Muscle of back (tissue), 13 donors: ENCODE measurements around the gene COTL1. TPM values are rescaled to one million over a fixed set of nuclear protein-coding genes. Genes with fewer than 3 reads are reported as not detected.

ENCODE experiments used
- DNase-seq, 3 donors: peaks; one replicate each; pipeline versions ENCODE4 v3.0.0 to v3.0.0-alpha.2; 2013
- long read RNA-seq, 9 donors: transcript quantifications; one replicate each; lab custom pipeline, GENCODE V29; 2026
- polyA plus RNA-seq, 10 donors: library from polyadenylated mRNA; unstranded; fragments of 120-200 nt; gene quantifications; one replicate each; pipeline ENCODE4 v1.2.1, GENCODE V29; 2013; ENCODE audit not compliant: insufficient read length in 10 of 10

The COTL1 gene, protein sequence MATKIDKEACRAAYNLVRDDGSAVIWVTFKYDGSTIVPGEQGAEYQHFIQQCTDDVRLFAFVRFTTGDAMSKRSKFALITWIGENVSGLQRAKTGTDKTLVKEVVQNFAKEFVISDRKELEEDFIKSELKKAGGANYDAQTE
- polyA plus RNA-seq, result 10 to 100 TPM; 23.0 to 43.3 (median 28.5) TPM
- long read RNA-seq, donor 1, transcript COTL1-201 (4 exons, 1,843 nt), result major isoform, 16 of 16 reads
- long read RNA-seq, donor 1, partial matches to known transcripts, result 0 of 16 reads
- long read RNA-seq, donor 1, other reads (novel, unspliced or antisense), result 0 of 16 reads
- long read RNA-seq, donor 2, transcript COTL1-201 (4 exons, 1,843 nt), result major isoform, 8 of 8 reads
- long read RNA-seq, donor 2, partial matches to known transcripts, result 0 of 8 reads
- long read RNA-seq, donor 2, other reads (novel, unspliced or antisense), result 0 of 8 reads
- long read RNA-seq, donor 3, result 0 reads
- long read RNA-seq, donor 4, transcript COTL1-201 (4 exons, 1,843 nt), result major isoform, 14 of 15 reads
- long read RNA-seq, donor 4, partial matches to known transcripts, result 0 of 15 reads
- long read RNA-seq, donor 4, other reads (novel, unspliced or antisense), result 0 of 15 reads
- long read RNA-seq, donor 5, transcript COTL1-201 (4 exons, 1,843 nt), result major isoform, 25 of 28 reads
- long read RNA-seq, donor 5, partial matches to known transcripts, result 0 of 28 reads
- long read RNA-seq, donor 5, other reads (novel, unspliced or antisense), result 0 of 28 reads
- long read RNA-seq, donor 6, transcript COTL1-201 (4 exons, 1,843 nt), result major isoform, 22 of 22 reads
- long read RNA-seq, donor 6, partial matches to known transcripts, result 0 of 22 reads
- long read RNA-seq, donor 6, other reads (novel, unspliced or antisense), result 0 of 22 reads
- long read RNA-seq, donor 7, transcript COTL1-201 (4 exons, 1,843 nt), result major isoform, 12 of 14 reads
- long read RNA-seq, donor 7, partial matches to known transcripts, result 0 of 14 reads
- long read RNA-seq, donor 7, other reads (novel, unspliced or antisense), result 0 of 14 reads
- long read RNA-seq, donor 8, transcript COTL1-201 (4 exons, 1,843 nt), result major isoform, 12 of 13 reads
- long read RNA-seq, donor 8, partial matches to known transcripts, result 0 of 13 reads
- long read RNA-seq, donor 8, other reads (novel, unspliced or antisense), result 0 of 13 reads
- long read RNA-seq, donor 9, partial matches to known transcripts, result 0 of 1 reads
- long read RNA-seq, donor 9, other reads (novel, unspliced or antisense), result 0 of 1 reads

GRCh38 chr16:84617791-84618580, at the start of gene COTL1:
COTL1 (minus strand) TSS chr16:84618078; CDS start chr16:84617914, 164 bp downstream.
- peak; percentile 97 to 98 (median 98) for DNase-seq

DNA sequence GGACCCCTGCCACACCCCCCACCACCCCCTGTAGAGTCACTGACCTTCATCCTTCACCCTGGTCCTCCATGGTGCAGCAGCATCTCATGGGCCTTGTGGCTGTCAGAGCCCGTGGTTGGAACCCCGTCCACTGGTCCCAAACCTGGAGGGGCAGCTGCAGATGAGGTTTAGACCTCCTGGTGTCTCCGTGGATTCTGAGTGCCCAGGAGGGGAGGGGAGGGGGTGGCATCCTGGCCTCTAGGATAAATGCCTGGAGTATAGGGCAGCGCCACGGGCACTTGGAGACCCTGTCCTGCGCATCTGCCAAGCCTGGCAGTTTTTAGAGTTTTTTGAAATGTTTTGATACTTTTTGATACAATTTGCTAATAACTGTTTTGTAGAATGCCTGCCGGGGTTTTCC, 48.0 kb upstream of the COTL1 start:
- DNase-seq, result no peak

- no peak for DNase-seq
Observed at GRCh38 chr16:84665359-84665758, 47.5 kb upstream of the COTL1 start.

DNA sequence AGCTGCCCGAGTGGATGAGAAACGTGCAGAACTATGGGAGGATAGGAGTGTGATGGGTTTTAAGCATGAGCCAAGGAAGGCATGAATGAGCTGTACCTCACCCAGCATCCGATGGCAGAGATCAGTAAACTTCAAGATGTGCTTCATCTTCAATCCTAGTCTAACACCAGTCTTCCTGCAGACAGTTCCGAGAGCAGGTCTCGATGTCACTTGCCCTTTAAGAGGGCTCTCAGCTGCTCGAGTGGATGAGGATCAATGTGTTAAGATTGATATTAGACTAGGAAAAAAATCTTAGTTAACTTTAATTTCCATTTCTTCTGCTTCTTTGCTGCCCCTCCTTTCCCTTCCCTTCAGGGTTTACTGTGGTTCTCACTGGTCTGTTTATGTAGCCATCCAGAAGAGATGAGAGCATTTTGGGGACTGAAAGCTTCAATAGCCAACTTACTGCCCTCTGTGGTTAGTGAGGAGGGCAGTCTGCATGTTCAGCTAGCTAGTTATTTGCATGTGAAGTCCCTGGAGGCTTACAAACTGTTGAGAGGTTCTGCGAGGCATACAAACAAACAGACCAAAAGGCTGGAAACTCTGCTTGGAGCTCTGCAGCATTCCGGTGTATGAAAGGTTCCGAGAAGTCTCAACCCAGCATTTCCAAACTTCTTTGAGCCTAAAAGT, 45.7 kb upstream of the COTL1 start:
- no peak for DNase-seq

- no peak for DNase-seq
Observed at GRCh38 chr16:84662471-84662870, 44.6 kb upstream of the COTL1 start.

DNA sequence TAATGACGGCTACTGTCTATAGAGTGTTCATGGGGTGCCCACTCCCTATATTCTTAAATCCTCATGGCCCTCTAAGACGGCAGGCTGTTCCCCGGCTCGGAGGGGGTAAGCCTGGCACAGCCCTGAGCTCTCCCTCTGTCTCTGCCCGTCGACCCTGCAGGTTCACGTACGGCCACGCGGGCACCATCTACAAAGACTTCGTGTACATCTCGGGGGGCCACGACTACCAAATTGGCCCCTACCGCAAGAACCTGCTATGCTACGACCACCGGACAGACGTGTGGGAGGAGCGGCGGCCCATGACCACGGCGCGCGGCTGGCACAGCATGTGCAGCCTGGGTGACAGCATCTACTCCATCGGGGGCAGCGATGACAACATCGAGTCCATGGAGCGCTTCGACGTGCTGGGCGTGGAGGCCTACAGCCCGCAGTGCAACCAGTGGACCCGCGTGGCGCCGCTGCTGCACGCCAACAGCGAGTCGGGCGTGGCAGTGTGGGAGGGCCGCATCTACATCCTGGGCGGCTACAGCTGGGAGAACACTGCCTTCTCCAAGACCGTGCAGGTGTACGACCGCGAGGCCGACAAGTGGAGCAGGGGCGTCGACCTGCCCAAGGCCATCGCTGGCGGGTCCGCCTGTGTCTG, 43.7 kb upstream of the COTL1 start:
- DNase-seq, result no peak

DNA sequence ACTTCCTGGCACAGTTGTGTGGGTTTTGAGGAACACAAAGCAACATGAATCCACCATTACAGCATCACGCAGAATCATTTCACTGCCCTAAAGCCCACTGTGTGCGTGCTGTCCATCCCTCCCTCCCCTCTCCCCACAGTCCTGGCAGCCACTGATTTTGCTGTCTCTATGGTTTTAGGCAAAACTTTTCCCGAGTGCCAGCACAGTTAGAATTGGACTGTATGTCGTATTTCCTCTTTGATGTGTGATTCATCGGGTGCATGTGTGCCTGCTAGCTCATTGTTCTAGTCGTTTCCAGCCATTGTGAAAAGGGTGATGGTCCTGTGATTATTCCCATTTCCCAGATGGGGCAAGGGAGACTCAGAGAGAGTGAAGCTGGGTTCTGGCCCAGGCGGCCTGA, 43.1 kb upstream of the COTL1 start:
- DNase-seq, result no peak

- no peak for DNase-seq
Observed at GRCh38 chr16:84659656-84660300, 41.9 kb upstream of the COTL1 start.

DNA sequence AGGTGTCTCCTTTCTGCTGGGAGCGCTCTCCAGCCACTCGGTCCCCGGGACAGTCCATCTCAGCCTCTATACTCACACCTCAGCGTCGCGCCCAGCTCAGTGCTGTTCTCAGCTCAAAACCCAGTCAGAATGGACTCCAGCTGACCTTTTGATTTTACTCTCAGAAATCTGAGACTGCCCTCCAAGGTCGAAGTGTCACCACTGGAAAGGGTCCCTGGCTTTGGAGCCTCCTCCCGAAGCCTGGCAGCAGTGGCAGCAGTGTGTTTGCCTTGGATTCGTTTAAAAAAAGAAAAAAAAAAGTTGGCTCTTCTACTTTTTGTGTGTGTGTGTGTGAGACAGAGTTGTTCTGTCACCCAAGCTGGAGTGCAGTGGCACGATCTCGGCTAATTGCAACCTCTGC, 40.8 kb upstream of the COTL1 start:
- DNase-seq, result no peak

GRCh38 chr16:84657229-84657837, 39.5 kb upstream of the COTL1 start:
- no peak for DNase-seq

DNA sequence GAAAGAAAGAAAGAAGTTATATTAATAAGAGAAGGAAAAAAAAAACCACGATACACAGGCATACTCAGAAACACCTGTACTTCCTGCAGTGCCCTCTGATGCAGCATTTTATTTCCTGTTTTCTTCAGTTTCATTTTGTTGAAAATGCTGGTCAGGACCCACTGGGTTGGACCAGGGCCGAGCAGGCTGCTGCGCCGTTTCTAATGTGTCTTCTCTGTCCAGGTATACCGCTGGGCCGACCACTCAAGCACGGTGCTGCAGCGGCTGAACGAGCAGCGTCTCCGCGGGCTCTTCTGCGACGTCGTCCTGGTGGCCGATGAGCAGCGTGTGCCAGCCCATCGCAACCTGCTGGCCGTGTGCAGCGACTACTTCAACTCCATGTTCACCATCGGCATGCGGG, 38.8 kb upstream of the COTL1 start:
- DNase-seq, result no peak

DNA sequence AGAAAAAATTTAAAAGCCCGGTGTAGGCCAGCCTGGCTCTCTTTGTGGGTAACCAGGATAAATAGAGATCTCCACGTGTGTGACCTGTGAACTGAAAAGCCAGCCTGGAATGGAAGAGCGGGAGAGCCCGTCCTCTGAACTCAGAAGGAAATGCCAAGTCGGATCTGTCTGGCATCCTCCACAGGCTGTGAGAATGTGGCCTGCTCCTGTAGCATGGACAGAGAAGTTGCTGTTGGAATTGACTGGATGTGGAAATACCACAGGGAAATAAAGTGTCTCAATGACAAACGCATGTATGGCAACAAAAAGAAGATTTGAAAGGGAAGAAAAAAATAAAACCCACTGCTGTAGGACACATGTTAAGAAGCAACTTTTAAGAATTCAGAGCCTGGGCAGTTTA, 37.1 kb upstream of the COTL1 start:
- DNase-seq, result no peak

- no peak for DNase-seq
Observed at GRCh38 chr16:84654238-84654637, 36.4 kb upstream of the COTL1 start.

- DNase-seq, result no peak
Observed at GRCh38 chr16:84652566-84652965, 34.7 kb upstream of the COTL1 start.

DNA sequence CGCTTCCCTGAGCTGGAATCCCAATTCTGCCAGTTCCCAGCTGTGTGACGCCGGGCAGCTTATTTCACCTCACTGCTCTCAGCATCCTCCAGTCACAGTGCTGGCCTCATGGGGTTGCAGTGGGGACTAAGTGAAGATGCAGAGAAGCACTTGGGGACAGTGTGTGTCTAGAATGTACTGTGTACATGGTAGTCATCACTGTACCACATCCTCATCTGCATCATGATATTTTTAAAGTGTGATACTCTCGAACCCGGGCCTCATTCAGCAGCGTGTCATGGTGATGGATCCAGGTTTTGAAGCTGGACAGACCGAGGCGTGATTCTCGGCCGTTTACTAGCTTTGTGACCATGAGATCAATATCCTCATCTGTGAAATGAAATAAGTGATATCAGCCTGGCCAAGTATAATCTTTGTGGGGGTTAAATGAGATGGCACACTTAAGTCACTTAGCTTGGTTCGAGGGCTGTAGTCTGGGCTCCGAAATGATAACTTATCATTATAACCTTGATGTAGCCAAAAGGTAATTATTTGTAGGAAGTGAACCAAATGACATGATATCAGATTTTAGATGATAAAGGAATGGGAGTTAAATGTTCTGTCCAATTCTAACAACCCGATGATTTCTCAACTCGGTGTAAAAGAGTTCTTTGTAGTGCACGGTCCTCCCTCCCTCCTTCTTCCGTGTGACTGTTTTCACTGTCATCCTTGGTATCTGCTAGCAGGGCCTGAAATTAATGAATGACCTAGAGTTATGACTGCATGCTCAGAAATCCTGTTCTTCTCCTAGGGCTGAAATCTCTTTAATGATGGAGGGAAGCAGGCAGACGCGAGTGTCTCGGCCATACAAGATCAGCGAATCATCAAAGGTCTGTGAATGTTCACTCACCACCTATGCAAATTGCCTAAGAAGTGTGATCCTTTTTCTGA, 32.4 kb upstream of the COTL1 start:
- peak in 1 of 3 donors; percentile 51 for DNase-seq

GRCh38 chr16:84649511-84649861, 31.6 kb upstream of the COTL1 start:
- no peak for DNase-seq

GRCh38 chr16:84648595-84649510, 31.0 kb upstream of the COTL1 start:
- DNase-seq, result peak in 1 of 3 donors; percentile 51
